GM18520 (cell line): ENCODE results near the gene F8.

Source experiments
- ATAC-seq: cut with Tn5 transposase; IDR thresholded peaks from one replicate; pipeline ENCODE4 v1.9.1; 2021; ENCODE audit not compliant: unreplicated experiment

The F8 gene

DNA sequence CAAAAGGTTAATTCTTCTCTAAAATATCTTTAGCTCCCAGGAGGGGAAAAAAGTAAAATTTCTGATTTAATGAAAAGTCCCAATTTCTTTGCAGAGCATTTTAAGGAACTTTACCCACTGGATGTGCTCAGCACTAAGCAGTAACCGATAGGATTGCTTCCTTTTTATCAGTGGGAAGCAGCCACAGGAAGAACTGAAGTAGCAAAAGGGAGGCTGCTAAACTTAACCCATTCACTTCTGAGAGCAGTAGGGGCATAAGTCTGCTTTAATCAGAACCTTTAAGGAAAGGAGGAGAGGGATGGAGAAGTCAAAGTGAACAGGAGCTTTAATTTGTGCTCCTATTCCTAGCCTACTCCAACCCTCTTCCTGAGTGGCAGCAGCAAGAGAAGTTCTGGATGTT is at the start of gene F8:
Gene F8 (minus strand): TSS at position 139 of the 400 bp plus-strand sequence. CDS start 171 bp downstream, outside the sequence.
- no peak for ATAC-seq

DNA sequence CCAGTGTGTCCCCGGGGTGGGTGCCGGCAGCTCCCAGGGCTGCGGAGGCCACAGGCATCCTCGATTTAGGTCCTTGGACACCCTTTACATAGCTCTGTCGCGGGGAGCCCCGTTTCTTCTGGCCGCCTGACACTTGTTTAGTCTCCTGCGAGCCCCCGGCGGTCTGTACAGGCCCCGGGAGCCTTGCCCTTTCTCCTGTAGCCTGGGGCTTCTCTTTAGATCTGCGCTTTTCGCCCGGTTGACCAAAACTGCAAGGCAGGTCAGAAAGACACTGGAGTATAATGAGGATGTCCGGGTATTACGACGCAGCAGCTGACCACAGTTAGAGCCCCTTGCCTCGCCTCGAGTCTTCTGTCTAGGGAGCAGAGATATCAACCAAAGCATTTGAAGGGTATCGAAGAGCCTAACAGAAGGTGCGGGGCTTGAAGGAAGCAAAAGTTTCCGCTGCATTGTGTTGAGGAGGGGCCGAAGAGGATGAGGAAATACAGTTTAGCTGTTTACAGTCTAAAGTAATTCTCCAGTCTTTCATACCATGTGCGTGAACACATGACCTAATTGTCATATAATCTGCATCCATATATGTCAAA is 49.3 kb upstream of the F8 start:
- ATAC-seq = no peak

DNA sequence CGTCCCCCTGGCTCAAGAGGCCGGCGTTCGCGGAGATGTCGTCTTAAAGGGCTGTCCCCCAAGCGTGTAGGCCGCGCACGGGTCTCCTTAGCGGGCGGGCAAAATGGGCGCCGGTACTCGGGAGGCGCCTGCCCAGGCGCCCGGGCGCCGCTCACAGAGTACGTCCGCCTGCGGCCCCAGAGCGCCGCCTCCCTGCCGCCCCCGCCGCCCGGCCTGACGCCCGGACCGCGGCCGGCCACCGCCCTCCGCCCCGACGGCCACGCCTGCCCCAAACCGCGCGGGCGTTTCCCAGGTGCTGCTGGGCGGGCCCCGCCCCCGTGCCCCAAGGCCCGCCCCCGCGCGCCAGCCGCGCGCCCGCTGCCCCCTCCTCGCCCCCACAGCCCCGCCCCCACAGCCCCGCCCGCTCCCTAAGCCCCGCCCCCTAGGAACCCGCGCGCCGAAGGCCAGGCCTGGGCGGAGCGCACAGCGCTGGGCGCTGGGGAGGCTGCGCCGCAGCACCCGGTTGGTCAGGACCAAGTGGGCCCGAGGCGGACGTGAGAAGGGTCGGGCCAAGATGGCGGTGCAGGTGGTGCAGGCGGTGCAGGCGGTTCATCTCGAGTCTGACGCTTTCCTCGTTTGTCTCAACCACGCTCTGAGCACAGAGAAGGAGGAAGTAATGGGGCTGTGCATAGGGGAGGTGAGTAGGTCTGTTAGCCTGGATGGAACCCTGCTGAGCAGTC is 48.6 kb upstream of the F8 start, which contains the start of the genes BRCC3, CMC4 and MTCP1:
Gene BRCC3 (plus strand): TSS at position 534 of the 719 bp plus-strand sequence. CDS start 20 bp downstream, at position 554.
Gene CMC4 (minus strand): TSS at position 162 of the 719 bp plus-strand sequence. CDS start 7,113 bp downstream, outside the sequence.
Gene MTCP1 (minus strand): TSS at position 162 of the 719 bp plus-strand sequence. CDS start 5,126 bp downstream, outside the sequence.
- peak; percentile 77 for ATAC-seq

DNA sequence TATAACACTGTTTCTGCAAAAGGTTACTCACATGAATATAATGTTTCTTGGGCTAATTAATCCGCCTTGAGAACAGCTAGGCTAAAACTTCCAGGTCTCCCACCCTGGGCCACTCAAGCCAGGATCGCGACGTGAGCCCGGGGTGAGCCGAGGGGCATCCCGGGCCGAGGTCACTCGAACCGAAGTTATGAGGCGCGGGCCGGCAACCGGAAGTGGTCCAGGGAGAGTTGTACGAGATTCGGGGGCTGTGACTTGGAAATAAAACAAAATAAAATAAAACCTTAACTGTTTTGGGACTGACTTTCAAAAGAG is 48.1 kb upstream of the F8 start:
- ATAC-seq = peak; percentile 8

GRCh38 chrX:155070038-155070437 is 47.5 kb upstream of the F8 start:
- no peak for ATAC-seq

DNA sequence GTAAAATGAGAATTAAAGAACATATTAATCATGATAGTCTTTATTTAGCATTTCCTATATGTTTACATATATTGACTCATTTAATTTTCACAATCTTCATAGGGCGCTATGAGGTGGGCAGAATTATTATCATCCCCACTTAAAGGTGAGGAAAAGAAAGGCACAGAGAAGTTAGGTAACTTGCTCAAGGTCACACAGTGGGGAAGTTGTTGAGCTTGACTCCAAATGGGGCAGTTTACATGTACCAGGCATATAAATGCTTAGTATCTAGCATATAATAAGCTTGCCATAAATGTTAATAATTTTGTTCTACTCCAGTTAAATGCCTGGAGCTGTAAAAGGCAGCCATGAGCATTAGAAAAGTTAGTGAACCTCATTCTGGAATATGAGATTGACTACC is 46.9 kb upstream of the F8 start:
- ATAC-seq = no peak

DNA sequence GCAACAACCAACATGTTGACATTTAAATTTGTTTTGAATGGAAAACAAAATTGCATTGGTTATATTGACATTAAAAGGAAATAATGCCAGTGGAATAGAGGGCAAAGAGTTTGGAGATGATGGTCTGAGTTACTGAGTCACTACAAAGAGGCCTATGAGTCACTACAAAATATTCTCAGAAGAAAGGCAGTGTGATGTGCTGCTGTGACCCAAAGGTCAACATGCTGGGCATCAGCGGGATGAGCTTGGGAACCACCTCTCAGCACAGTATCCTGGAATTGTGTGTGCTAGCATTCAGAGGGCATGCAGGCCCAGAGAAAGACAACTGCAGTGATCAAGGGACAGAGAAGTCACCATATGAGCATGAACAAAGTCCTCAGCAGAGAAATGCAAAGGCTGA is 45.6 kb upstream of the F8 start:
- ATAC-seq = no peak

- ATAC-seq = no peak
Observed at GRCh38 chrX:155065035-155065734, 42.7 kb upstream of the F8 start.

DNA sequence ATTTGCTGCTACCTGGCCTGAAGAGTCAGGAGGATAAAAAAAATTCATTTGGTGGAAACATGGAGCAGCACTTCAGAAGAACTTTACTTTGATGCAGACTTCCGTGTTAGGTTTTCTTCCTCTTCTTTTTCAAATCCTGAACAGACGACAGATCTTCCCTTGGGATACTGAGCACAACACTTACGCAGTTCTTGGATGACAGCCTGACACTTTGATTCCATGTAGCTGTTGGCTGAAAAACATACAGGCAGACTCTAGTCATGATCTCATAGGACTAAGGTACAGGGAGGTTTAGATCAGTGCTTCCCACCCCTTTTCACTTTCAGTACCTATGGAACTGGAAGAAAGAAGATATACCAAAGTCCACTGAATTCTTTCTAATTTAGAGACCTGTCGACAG is 39.2 kb upstream of the F8 start:
- ATAC-seq = no peak

- no peak for ATAC-seq
Observed at GRCh38 chrX:155056877-155057792, 34.6 kb upstream of the F8 start.

DNA sequence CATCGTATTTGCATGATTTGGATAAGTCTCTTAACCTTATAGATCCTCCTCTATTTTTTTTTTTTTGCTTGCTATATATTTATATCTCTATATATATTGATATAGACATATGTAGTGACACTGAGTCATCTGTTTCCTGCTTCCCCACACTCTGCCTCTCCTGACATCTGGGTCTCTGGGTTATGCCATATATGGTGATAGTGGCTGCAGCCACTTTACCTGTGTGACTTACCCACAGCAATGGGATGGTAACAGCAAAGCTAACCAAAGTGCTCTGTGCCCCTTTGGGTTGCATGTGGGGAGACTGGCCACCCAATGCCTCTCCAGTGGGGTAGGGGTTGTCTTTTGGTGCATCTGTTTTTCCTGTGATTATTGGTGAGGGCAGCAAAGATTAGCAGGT is 33.9 kb upstream of the F8 start:
- ATAC-seq = no peak

- no peak for ATAC-seq
Observed at GRCh38 chrX:155055494-155055893, 33.0 kb upstream of the F8 start.

- no peak for ATAC-seq
Observed at GRCh38 chrX:155054255-155054654, 31.7 kb upstream of the F8 start.

- ATAC-seq = no peak
Observed at GRCh38 chrX:155053656-155054055, 31.1 kb upstream of the F8 start.

DNA sequence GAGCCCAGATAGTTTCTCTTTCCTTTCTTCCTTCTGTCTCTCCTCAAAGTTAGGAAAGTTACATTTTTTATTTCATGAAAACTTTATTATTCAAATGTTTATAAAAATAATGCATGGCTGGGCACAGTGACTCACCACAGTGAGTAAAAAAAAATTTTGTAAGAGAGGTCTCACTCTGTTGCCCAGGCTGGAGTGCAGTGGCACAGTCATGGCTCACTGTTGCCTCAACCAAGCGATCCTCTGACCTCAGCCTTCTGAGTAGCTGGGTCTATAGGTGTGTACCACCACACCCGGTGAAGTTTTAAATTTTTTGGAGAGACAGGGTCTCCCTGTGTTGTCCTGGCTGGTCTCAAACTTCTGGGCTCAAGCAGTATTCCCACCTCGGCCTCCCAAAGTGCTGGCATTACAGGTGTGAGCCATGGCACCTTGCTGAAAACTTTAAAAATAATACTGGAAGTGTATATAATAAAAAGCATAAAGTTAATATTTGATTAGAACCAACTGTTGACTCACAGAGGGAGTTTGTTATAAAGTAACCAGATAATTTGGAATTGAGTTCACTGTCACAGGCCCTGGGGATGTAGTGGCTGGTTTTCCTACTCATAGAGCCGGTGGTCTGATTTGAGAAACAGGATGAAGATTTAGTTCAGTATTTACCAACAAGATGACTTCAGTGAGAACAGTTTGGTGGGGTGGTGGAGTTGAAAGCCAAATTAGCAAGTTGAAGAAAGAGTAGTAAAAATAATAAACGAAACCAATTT is 30.4 kb upstream of the F8 start:
- ATAC-seq = no peak

DNA sequence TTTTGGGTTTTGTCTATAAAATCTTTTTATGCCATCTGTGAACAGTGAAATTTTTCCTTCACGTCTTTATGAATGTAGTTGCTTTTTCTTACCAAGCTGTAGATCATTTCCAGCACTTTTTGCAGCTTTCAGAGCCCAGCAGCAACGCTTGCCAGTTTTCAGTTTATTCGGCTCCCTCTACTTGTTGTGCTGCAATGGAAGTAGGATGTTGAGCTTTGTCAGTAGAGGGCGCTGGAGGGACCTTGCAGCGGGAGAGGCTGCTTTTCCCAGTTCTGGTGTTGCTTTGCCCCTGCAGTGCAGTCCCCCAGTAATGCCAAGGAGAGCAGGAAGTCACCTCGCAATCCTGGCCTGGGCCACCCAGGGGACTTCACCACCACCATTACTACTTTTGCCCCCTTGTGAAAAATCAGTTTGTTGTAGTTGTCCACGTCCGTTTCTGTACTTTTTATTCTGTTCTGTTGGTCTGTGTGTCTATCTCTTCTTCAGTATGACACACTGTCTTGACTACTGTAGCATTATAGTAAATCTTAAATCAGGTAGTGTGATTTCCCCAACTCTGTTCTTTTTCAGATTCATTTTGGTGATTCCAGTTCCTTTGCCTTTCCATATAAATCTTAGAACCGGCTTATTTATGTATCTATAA is 26.6 kb upstream of the F8 start:
- ATAC-seq = no peak

- no peak for ATAC-seq
Observed at GRCh38 chrX:155046811-155047528, 24.4 kb upstream of the F8 start.

GRCh38 chrX:155046129-155046810 is 23.7 kb upstream of the F8 start:
- ATAC-seq = no peak

GRCh38 chrX:155035688-155036087 is 13.2 kb upstream of the F8 start:
- ATAC-seq = no peak
